Thymus (tissue), 11 donors: ENCODE measurements around the gene TAF3. TPM values are rescaled to one million over a fixed set of nuclear protein-coding genes. Genes with fewer than 3 reads are reported as not detected.
"Not testable (repeated sequence)": the region's sequence is repeated elsewhere in the genome, so short reads cannot be mapped to it uniquely, and the experiment has no call there.

Experiments used
- DNase-seq, 9 donors: peaks; one replicate each; pipeline ENCODE4 v3.0.0-alpha.2; 2013; ENCODE audit warnings: low spot score in 9 of 9, low read depth in 6 of 9, missing footprints in 1 of 9
- H3K27ac ChIP-seq, 2 donors: one replicate each; pipeline ENCODE4 v1.5.1; 2013; ENCODE audit warnings: control low read depth in 1 of 2, low read depth in 1 of 2, low read length in 1 of 2, mild to moderate bottlenecking in 1 of 2, moderate library complexity in 1 of 2
- H3K27me3 ChIP-seq, 2 donors: one replicate each; pipeline ENCODE4 v1.5.1; 2013; ENCODE audit warnings: low read length in 1 of 2; ENCODE audit not compliant: control insufficient read depth in 2 of 2, insufficient read depth in 1 of 2
- H3K36me3 ChIP-seq, 2 donors: one replicate each; pipeline ENCODE4 v1.5.1; 2013; ENCODE audit warnings: low read length in 1 of 2, mild to moderate bottlenecking in 1 of 2, moderate library complexity in 1 of 2; ENCODE audit not compliant: control insufficient read depth in 2 of 2, insufficient read depth in 2 of 2
- H3K4me1 ChIP-seq, 2 donors: one replicate each; pipeline ENCODE4 v1.5.1; 2013; ENCODE audit warnings: low read length in 2 of 2; ENCODE audit not compliant: control insufficient read depth in 2 of 2, insufficient read depth in 2 of 2
- H3K4me3 ChIP-seq, 2 donors: one replicate each; pipeline ENCODE4 v1.5.1; 2013; ENCODE audit warnings: low read length in 2 of 2, control low read depth in 1 of 2, mild to moderate bottlenecking in 1 of 2
- H3K9me3 ChIP-seq, 2 donors: one replicate each; pipeline ENCODE4 v1.5.1; 2013; ENCODE audit warnings: low read length in 1 of 2, mild to moderate bottlenecking in 1 of 2; ENCODE audit not compliant: control insufficient read depth in 2 of 2, insufficient read depth in 1 of 2
- WGBS: extraction: QIAGEN DNeasy Blood & Tissue Kit; methylation state at CpG from one replicate; pipeline ENCODE4 v1.1.7; 2013; 5-methylcytosine and 5-hydroxymethylcytosine counted together
- polyA plus RNA-seq: library from polyadenylated mRNA; stranded (reverse); fragments of 200-250 nt; gene quantifications from one replicate; pipeline ENCODE4 v1.2.3, GENCODE V29; 2013
- total RNA-seq: library from RNA; stranded (reverse); fragments of 120-200 nt; gene quantifications from one replicate; pipeline ENCODE4 v1.2.4, GENCODE V29; 2013
- donor health status: healthy.

The TAF3 gene
- total and polyA plus RNA-seq, 2 donors = 2.2 to 5.7 TPM

GRCh38 chr10:7804216-7804615 is 14.1 kb upstream of the TAF3 start:
- Histone ChIP-seq H3K4me3 (no peak overlapping the region), H3K27ac (no peak overlapping the region), H3K4me1 (no peaks in the 10 kb centered on the region), H3K27me3 (no peaks in the 10 kb centered on the region), H3K9me3 (no peaks in the 10 kb centered on the region), H3K36me3 (peaks cover 27 to 73% of the 10 kb centered on the region in 2 donors)
- no peak for DNase-seq
- over 99% methylated on average over 6 of the region's 6 CpGs for WGBS

- 49% methylated on average over 2 of the region's 2 CpGs for WGBS
- Histone ChIP-seq H3K4me3 (no peak overlapping the region), H3K36me3 (peaks cover 25 to 73% of the 10 kb centered on the region in 2 donors), H3K27ac (no peak overlapping the region), H3K27me3 (no peaks in the 10 kb centered on the region), H3K4me1 (no peaks in the 10 kb centered on the region), H3K9me3 (no peaks in the 10 kb centered on the region)
- DNase-seq = no peak
These were observed 13.6 kb upstream of the TAF3 start for GRCh38 chr10:7804741-7805140.

GRCh38 chr10:7808686-7809267 is 9.5 kb upstream of the TAF3 start:
- WGBS = 82% methylated on average over 4 of the region's 4 CpGs
- Histone ChIP-seq H3K4me1 (no peaks in the 10 kb centered on the region), H3K4me3 (no peak overlapping the region), H3K9me3 (no peaks in the 10 kb centered on the region), H3K27me3 (peaks cover 0 to 2% of the 10 kb centered on the region in 2 donors), H3K27ac (no peak overlapping the region), H3K36me3 (peaks cover 20 to 38% of the 10 kb centered on the region in 2 donors)
- no peak for DNase-seq

- H3K4me1 ChIP-seq = no peaks in the 10 kb centered on the region
- peaks cover 8 to 23% of the 10 kb centered on the region in 2 donors for H3K36me3 ChIP-seq
- no peaks in the 10 kb centered on the region for H3K9me3 ChIP-seq
- 94% methylated on average over 7 of the region's 7 CpGs for WGBS
- H3K27ac ChIP-seq = no peak overlapping the region
- no peak overlapping the region for H3K4me3 ChIP-seq
- H3K27me3 ChIP-seq = peaks cover 0 to 7% of the 10 kb centered on the region in 2 donors
- DNase-seq = no peak
These were observed 7.9 kb upstream of the TAF3 start for GRCh38 chr10:7810443-7810842.

GRCh38 chr10:7811000-7811399 is 7.3 kb upstream of the TAF3 start:
- Histone ChIP-seq H3K27me3 (peaks cover 0 to 7% of the 10 kb centered on the region in 2 donors), H3K36me3 (peaks cover 4 to 20% of the 10 kb centered on the region in 2 donors), H3K9me3 (no peaks in the 10 kb centered on the region), H3K27ac (no peak overlapping the region), H3K4me3 (no peak overlapping the region), H3K4me1 (no peaks in the 10 kb centered on the region)
- 95% methylated on average over 5 of the region's 5 CpGs for WGBS
- no peak for DNase-seq

- H3K9me3 ChIP-seq, H3K27ac ChIP-seq, H3K4me1 ChIP-seq, DNase-seq, H3K4me3 ChIP-seq: not testable (repeated sequence)
- H3K27me3 ChIP-seq = peaks cover 1 to 13% of the 10 kb centered on the region in 2 donors
- peaks cover 4 to 18% of the 10 kb centered on the region in 2 donors for H3K36me3 ChIP-seq
- WGBS = 87% methylated on average over 7 of the region's 7 CpGs
These were observed 6.6 kb upstream of the TAF3 start for GRCh38 chr10:7811743-7812142.

GRCh38 chr10:7813481-7813880 is 4.8 kb upstream of the TAF3 start:
- H3K27ac ChIP-seq = no peak overlapping the region
- peaks cover 4 to 9% of the 10 kb centered on the region in 2 donors for H3K36me3 ChIP-seq
- DNase-seq = no peak
- H3K27me3 ChIP-seq = peaks cover 3 to 24% of the 10 kb centered on the region in 2 donors
- H3K4me3 ChIP-seq = no peak overlapping the region
- H3K4me1 ChIP-seq = peaks cover 4 to 7% of the 10 kb centered on the region in 2 donors
- H3K9me3 ChIP-seq = no peaks in the 10 kb centered on the region
- WGBS = 96% methylated on average over 3 of the region's 3 CpGs

GRCh38 chr10:7817576-7817975 is 729 bp upstream of the TAF3 start:
- Histone ChIP-seq H3K27me3 (peaks cover 3 to 24% of the 10 kb centered on the region in 2 donors), H3K4me1 (peaks cover 8 to 10% of the 10 kb centered on the region in 2 donors), H3K9me3 (no peaks in the 10 kb centered on the region), H3K4me3 (peak overlapping the region; percentile 72 to 95), H3K36me3 (no peaks in the 10 kb centered on the region), H3K27ac (no peak overlapping the region)
- DNase-seq = no peak
- WGBS = 29% methylated on average over 12 of the region's 12 CpGs

GRCh38 chr10:7817984-7818294 is 366 bp upstream of the TAF3 start:
- no peaks in the 10 kb centered on the region for H3K9me3 ChIP-seq
- WGBS = under 1% methylated on average over 10 of the region's 10 CpGs
- no peak for DNase-seq
- peak overlapping the region; percentile 72 to 95 for H3K4me3 ChIP-seq
- no peak overlapping the region for H3K27ac ChIP-seq
- H3K27me3 ChIP-seq = peaks cover 3 to 24% of the 10 kb centered on the region in 2 donors
- H3K4me1 ChIP-seq = peaks cover 8 to 10% of the 10 kb centered on the region in 2 donors
- peaks cover 0 to 2% of the 10 kb centered on the region in 2 donors for H3K36me3 ChIP-seq
